ENCODE results near the gene GATD1.
A peak's percentile ranks its signal among the peaks of the same experiment; 100 is the strongest.
"Not testable (repeated sequence)": the region's sequence is repeated elsewhere in the genome, so short reads cannot be mapped to it uniquely, and the experiment has no call there.

The GATD1 gene

GRCh38 chr11:745428-745827 lies 31.9 kb downstream of the GATD1 start:
- Mint-ChIP-seq H3K9me3 (no peaks in the 10 kb centered on the region), H3K27ac (no peak overlapping the region), H3K36me3 (peaks cover 5% of the 10 kb centered on the region), H3K4me1 (peaks cover 17% of the 10 kb centered on the region), H3K4me3 (no peak overlapping the region)
- ATAC-seq (no peak), DNase-seq (ENCODE audit: low spot score in 2 of 2) (no peak)

GRCh38 chr11:742571-743201 lies 34.6 kb downstream of the GATD1 start:
- DNase-seq (ENCODE audit: low spot score in 2 of 2) (no peak), ATAC-seq (no peak)
- Mint-ChIP-seq H3K27ac (no peak overlapping the region), H3K4me3 (no peak overlapping the region), H3K4me1 (peaks cover 5% of the 10 kb centered on the region), H3K9me3 (no peaks in the 10 kb centered on the region), H3K36me3 (no peaks in the 10 kb centered on the region)

- Mint-ChIP-seq H3K36me3 (no peaks in the 10 kb centered on the region), H3K27ac (no peak overlapping the region), H3K4me1 (peaks cover 5% of the 10 kb centered on the region), H3K4me3 (no peak overlapping the region), H3K9me3 (no peaks in the 10 kb centered on the region)
- no peak for ATAC-seq
- DNase-seq (ENCODE audit: low spot score in 2 of 2), result no peak
Measured at GRCh38 chr11:742156-742546, 35.1 kb downstream of the GATD1 start.

- H3K36me3 Mint-ChIP-seq; H3K9me3 Mint-ChIP-seq; H3K4me3 Mint-ChIP-seq; H3K4me1 Mint-ChIP-seq; H3K27ac Mint-ChIP-seq; DNase-seq (ENCODE audit: low spot score in 2 of 2): not testable (repeated sequence)
- peak; percentile 42 for ATAC-seq
Measured at GRCh38 chr11:737899-738298, 39.4 kb downstream of the GATD1 start.

GRCh38 chr11:737366-737765 lies 39.9 kb downstream of the GATD1 start:
- ATAC-seq, result peak; percentile 42
- H3K27ac Mint-ChIP-seq, result no peak overlapping the region
- H3K4me3 Mint-ChIP-seq, result no peak overlapping the region

GRCh38 chr11:734541-734940 lies 42.7 kb downstream of the GATD1 start:
- not testable (repeated sequence) for H3K4me3 Mint-ChIP-seq; H3K36me3 Mint-ChIP-seq; DNase-seq (ENCODE audit: low spot score in 2 of 2); H3K4me1 Mint-ChIP-seq; ATAC-seq; H3K27ac Mint-ChIP-seq; H3K9me3 Mint-ChIP-seq

More at GRCh38 chr11:737366-737765, 39.9 kb downstream of the GATD1 start:
- no peaks in the 10 kb centered on the region for H3K4me1 Mint-ChIP-seq
- DNase-seq (ENCODE audit: low spot score in 2 of 2), result no peak
- no peaks in the 10 kb centered on the region for H3K9me3 Mint-ChIP-seq
- H3K36me3 Mint-ChIP-seq, result no peaks in the 10 kb centered on the region

- no peak overlapping the region for H3K4me3 Mint-ChIP-seq
- DNase-seq (ENCODE audit: low spot score in 2 of 2) (no peak), ATAC-seq (no peak)
- no peaks in the 10 kb centered on the region for H3K9me3 Mint-ChIP-seq
- H3K36me3 Mint-ChIP-seq, result no peaks in the 10 kb centered on the region
- no peaks in the 10 kb centered on the region for H3K4me1 Mint-ChIP-seq
- H3K27ac Mint-ChIP-seq, result no peak overlapping the region
Measured at GRCh38 chr11:733072-733471, 44.2 kb downstream of the GATD1 start.

- ATAC-seq (no peak), DNase-seq (ENCODE audit: low spot score in 2 of 2) (no peak)
- Mint-ChIP-seq H3K4me1 (peaks cover 11% of the 10 kb centered on the region), H3K27ac (no peak overlapping the region), H3K36me3 (no peaks in the 10 kb centered on the region), H3K4me3 (no peak overlapping the region), H3K9me3 (no peaks in the 10 kb centered on the region)
Measured at GRCh38 chr11:729492-730074, 47.7 kb downstream of the GATD1 start.

- Mint-ChIP-seq H3K36me3 (no peaks in the 10 kb centered on the region), H3K4me3 (no peak overlapping the region), H3K9me3 (no peaks in the 10 kb centered on the region), H3K4me1 (peaks cover 14% of the 10 kb centered on the region), H3K27ac (no peak overlapping the region)
- DNase-seq (ENCODE audit: low spot score in 2 of 2), result no peak
- ATAC-seq, result no peak
Measured at GRCh38 chr11:728901-729491, 48.3 kb downstream of the GATD1 start.

- no peaks in the 10 kb centered on the region for H3K9me3 Mint-ChIP-seq
- peak; percentile 88 to 91 for DNase-seq (ENCODE audit: low spot score in 2 of 2)
- peaks cover 19% of the 10 kb centered on the region for H3K4me1 Mint-ChIP-seq
- peak overlapping the region; percentile 73 for H3K4me3 Mint-ChIP-seq
- H3K36me3 Mint-ChIP-seq, result peaks cover 2% of the 10 kb centered on the region
- H3K27ac Mint-ChIP-seq, result no peak overlapping the region
- ATAC-seq, result peak; percentile 80
Measured at GRCh38 chr11:727859-728748, 49.2 kb downstream of the GATD1 start.

- peak overlapping the region; percentile 73 for H3K4me3 Mint-ChIP-seq
- H3K9me3 Mint-ChIP-seq, result no peaks in the 10 kb centered on the region
- peaks cover 5% of the 10 kb centered on the region for H3K36me3 Mint-ChIP-seq
- H3K27ac Mint-ChIP-seq, result no peak overlapping the region
- H3K4me1 Mint-ChIP-seq, result peaks cover 22% of the 10 kb centered on the region
- ATAC-seq, result no peak
- no peak for DNase-seq (ENCODE audit: low spot score in 2 of 2)
Measured at GRCh38 chr11:727281-727701, 50.0 kb downstream of the GATD1 start.

GRCh38 chr11:726278-727220 lies 50.7 kb downstream of the GATD1 start:
- ATAC-seq, result peak; percentile 62
- peak overlapping the region; percentile 73 for H3K4me3 Mint-ChIP-seq
- peak overlapping the region; percentile 61 for H3K27ac Mint-ChIP-seq
- peaks cover 23% of the 10 kb centered on the region for H3K4me1 Mint-ChIP-seq
- peaks cover 5% of the 10 kb centered on the region for H3K36me3 Mint-ChIP-seq
- no peaks in the 10 kb centered on the region for H3K9me3 Mint-ChIP-seq
- peak in 1 of 2 donors; percentile 70 for DNase-seq (ENCODE audit: low spot score in 2 of 2)

GRCh38 chr11:725624-726202 lies 51.6 kb downstream of the GATD1 start:
- Mint-ChIP-seq H3K27ac (peak overlapping the region; percentile 61), H3K9me3 (no peaks in the 10 kb centered on the region), H3K4me1 (peaks cover 27% of the 10 kb centered on the region), H3K4me3 (peak overlapping the region; percentile 73), H3K36me3 (peaks cover 5% of the 10 kb centered on the region)
- peak; percentile 4 for ATAC-seq
- DNase-seq (ENCODE audit: low spot score in 2 of 2), result peak in 1 of 2 donors; percentile 56

GRCh38 chr11:724778-725386 lies 52.4 kb downstream of the GATD1 start:
- Mint-ChIP-seq H3K4me1 (peaks cover 27% of the 10 kb centered on the region), H3K27ac (peak overlapping the region; percentile 61), H3K9me3 (no peaks in the 10 kb centered on the region), H3K4me3 (peak overlapping the region; percentile 73), H3K36me3 (peaks cover 5% of the 10 kb centered on the region)
- no peak for ATAC-seq
- DNase-seq (ENCODE audit: low spot score in 2 of 2), result no peak

Data from stimulated activated effector memory CD8-positive, alpha-beta T cell treated with anti-CD3 and anti-CD28 coated beads, Interleukin-12 subunit alpha, Interleukin-12 subunit beta, amount 100 ng/mL, for 72 hours (primary cell).